Mammary epithelial cell (primary cell): ENCODE measurements around the gene TUBGCP2.

Source experiments
- CTCF ChIP-seq, 2 donors: IDR thresholded peaks in 1 of 2; conservative IDR thresholded peaks in 1 of 2; 2 replicates each; pipeline ENCODE4 v1.5.1; 2011 to 2012; ENCODE audit warnings: inconsistent platforms in 2 of 2, low read length in 2 of 2, mild to moderate bottlenecking in 2 of 2, control low read depth in 1 of 2, low read depth in 1 of 2; ENCODE audit not compliant: insufficient read depth in 1 of 2; ENCODE audit errors: extremely low read depth in 1 of 2
- EZH2 ChIP-seq: IDR thresholded peaks from 2 replicates; pipeline ENCODE4 v1.6.1; 2012; ENCODE audit warnings: low read length, inconsistent platforms, borderline replicate concordance

- TF ChIP-seq CTCF (conservative IDR thresholded peaks at IDR 0.05 in 1 of 2, IDR thresholded peaks at IDR 0.05 in 1 of 2; ENCODE audit: extremely low read depth in 1 of 2, insufficient read depth in 1 of 2, low read depth in 1 of 2, low read length in 2 of 2) (peak in 1 of 2 donors; percentile 0), EZH2 (no peak)
These were observed 30.0 kb downstream of the TUBGCP2 start for GRCh38 chr10:133278577-133279265.
